ENCODE data around the gene ACADS. TPM values are rescaled to one million over a fixed set of nuclear protein-coding genes. Genes with fewer than 3 reads are reported as not detected.

Gene ACADS
- total and polyA plus RNA-seq, 9 of the 15 experiments (the other 6 are each of a cell fraction or from before 2014, with no cell fraction given), result 0.06 to 20.3 (median 8.8) TPM

DNA sequence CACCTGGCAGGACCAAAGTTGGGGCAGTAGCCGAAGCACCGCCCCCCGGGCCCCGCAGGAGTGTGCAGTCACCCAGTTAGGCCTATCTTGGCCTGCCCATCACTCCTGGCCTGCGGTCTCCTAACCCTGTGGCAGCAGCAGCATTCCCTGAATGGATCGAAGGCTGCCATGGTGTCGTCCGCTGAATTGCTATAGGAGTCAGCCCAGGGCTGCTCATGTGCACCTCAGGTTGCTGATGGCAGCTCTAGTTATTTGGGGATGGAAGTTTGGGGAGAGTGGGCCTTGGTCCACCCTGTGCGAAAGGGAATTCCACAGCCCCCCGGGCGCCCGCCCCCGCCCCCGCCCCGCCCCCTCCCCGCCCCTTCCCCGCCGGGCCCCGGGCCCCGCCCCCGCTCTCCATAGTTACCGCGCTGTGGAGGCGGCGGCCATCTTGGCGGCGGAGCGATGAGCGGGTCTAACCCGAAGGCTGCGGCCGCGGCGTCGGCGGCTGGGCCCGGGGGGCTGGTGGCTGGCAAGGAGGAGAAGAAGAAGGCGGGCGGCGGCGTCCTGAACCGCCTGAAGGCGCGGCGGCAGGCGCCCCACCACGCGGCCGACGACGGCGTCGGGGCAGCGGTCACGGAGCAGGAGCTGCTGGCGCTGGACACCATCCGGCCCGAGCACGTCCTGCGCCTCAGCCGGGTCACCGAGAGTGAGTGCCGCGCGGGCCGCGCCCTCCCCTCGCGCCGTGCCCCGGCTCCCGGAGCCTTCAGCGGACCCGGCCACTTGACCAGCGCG lies 15.4 kb upstream of the ACADS start, which contains the start of gene UNC119B (continued):
- TF ChIP-seq ARID4B (CRISPR knock-in tag; IDR thresholded peaks at IDR 0.05) (peak; percentile 67; the same call in 1 of the 2 replicates), NCOA1 (IDR thresholded peaks at IDR 0.05; ENCODE audit: low read depth) (no peak), NONO (IDR thresholded peaks at IDR 0.05; ENCODE audit: low read depth in 2 of 2, low read length in 1 of 2) (peak in 1 of 2 experiments; percentile 61; a peak in 2 of 4 replicates), ARID1B (IDR thresholded peaks at IDR 0.05) (no peak), PPARD (CRISPR knock-in tag; IDR thresholded peaks at IDR 0.05) (no peak), STAG1 (CRISPR knock-in tag; IDR thresholded peaks at IDR 0.05; ENCODE audit: borderline replicate concordance) (no peak), MBD2 (IDR thresholded peaks at IDR 0.05; ENCODE audit: borderline replicate concordance, low read depth) (no peak), L3MBTL2 (IDR thresholded peaks at IDR 0.05) (peak; percentile 64), SIN3B (IDR thresholded peaks at IDR 0.05; ENCODE audit: low read depth) (peak; percentile 41; the same call in 1 of the 2 replicates), ZNF263 (CRISPR knock-in tag; IDR thresholded peaks at IDR 0.05; ENCODE audit: borderline replicate concordance) (no peak), PHF8 (IDR thresholded peaks at IDR 0.05; ENCODE audit: borderline replicate concordance, low read length) (peak; percentile 84; the same call in 1 of the 2 replicates), CTBP1 (IDR thresholded peaks at IDR 0.05; ENCODE audit: borderline replicate concordance) (peak; percentile 44; the same call in 1 of the 2 replicates), RBFOX2 (IDR thresholded peaks at IDR 0.05; ENCODE audit: low read depth, low read length) (peak; percentile 81), PHTF2 (CRISPR knock-in tag; IDR thresholded peaks at IDR 0.05) (no peak), CCNT2 (IDR thresholded peaks at IDR 0.05; ENCODE audit: borderline replicate concordance, extremely low read depth, insufficient read length, low read depth, low read length) (peak; percentile 30), ILF3 (IDR thresholded peaks at IDR 0.05; ENCODE audit: borderline replicate concordance) (peak; percentile 79; the same call in 1 of the 2 replicates), ZBTB33 (CRISPR knock-in tag; IDR thresholded peaks at IDR 0.05) (no peak), POLR2A (conservative IDR thresholded peaks at IDR 0.05) (peak; percentile 67)
- TF ChIP-seq, protein P1, sequence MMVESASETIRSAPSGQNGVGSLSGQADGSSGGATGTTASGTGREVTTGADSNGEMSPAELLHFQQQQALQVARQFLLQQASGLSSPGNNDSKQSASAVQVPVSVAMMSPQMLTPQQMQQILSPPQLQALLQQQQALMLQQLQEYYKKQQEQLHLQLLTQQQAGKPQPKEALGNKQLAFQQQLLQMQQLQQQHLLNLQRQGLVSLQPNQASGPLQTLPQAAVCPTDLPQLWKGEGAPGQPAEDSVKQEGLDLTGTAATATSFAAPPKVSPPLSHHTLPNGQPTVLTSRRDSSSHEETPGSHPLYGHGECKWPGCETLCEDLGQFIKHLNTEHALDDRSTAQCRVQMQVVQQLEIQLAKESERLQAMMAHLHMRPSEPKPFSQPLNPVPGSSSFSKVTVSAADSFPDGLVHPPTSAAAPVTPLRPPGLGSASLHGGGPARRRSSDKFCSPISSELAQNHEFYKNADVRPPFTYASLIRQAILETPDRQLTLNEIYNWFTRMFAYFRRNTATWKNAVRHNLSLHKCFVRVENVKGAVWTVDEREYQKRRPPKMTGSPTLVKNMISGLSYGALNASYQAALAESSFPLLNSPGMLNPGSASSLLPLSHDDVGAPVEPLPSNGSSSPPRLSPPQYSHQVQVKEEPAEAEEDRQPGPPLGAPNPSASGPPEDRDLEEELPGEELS (CRISPR knock-in tag; IDR thresholded peaks at IDR 0.05; ENCODE audit: borderline replicate concordance), result peak; percentile 32; the same call in 1 of the 2 replicates

All from K562 (cell line).